ENCODE measurements around the gene MCF2L. TPM values are rescaled to one million over a fixed set of nuclear protein-coding genes. Genes with fewer than 3 reads are reported as not detected.

The MCF2L gene
- total and polyA plus RNA-seq, 10 of the 15 experiments (the other 5 are each of a cell fraction or from before 2014, with no cell fraction given) = 0.06 to 1.1 (median 0.21) TPM; not detected in 2

- Histone ChIP-seq H3K4me1 (ENCODE audit: control insufficient read depth, insufficient read depth, low read length) (no peaks in the 10 kb centered on the region), H3K36me3 (ENCODE audit: control insufficient read depth in 2 of 2, insufficient read depth in 2 of 2, low read length in 1 of 2) (no peaks in the 10 kb centered on the region), H3K4me3 (no peak overlapping the region), H3K9ac (ENCODE audit: control insufficient read depth, insufficient read depth, low read length) (no peak overlapping the region), H4K20me1 (ENCODE audit: control insufficient read depth, insufficient read depth) (no peaks in the 10 kb centered on the region), H3K9me3 (replicated peaks; ENCODE audit: control insufficient read depth, insufficient read depth, low read length) (no peaks in the 10 kb centered on the region), H3K27me3 (replicated peaks in 1 of 2; ENCODE audit: control insufficient read depth in 2 of 2, insufficient read depth in 2 of 2, low read length in 1 of 2) (peaks cover 0 to 2% of the 10 kb centered on the region in 2 experiments; a peak in 2 of 4 replicates), H2AFZ (ENCODE audit: control insufficient read depth, low read depth, low read length) (no peak overlapping the region), H3K27ac (ENCODE audit: control insufficient read depth, insufficient read depth) (no peak overlapping the region), H3K4me2 (ENCODE audit: control insufficient read depth, insufficient read depth) (no peak overlapping the region; the same call in 1 of the 2 replicates), H3K79me2 (ENCODE audit: control insufficient read depth, insufficient read depth, low read length) (no peaks in the 10 kb centered on the region)
- ChIA-PET RAD21 (ENCODE audit: unreplicated experiment) (no interaction called here), SMC1A (ENCODE audit: uncharacterized antibody, unreplicated experiment) (no interaction called here), CTCF (interaction anchor here (0.6 kb wide), 1 partner anchor 191 kb away, joined by 3 read pairs; no protein-coding TSS in a partner anchor), POLR2A (no interaction called here)
- WGBS (ENCODE audit: insufficient coverage, insufficient replicate concordance, low lambda C conversion rate, missing lambda C conversion rate) = 49% methylated on average over 22 of the region's 22 CpGs
- ATAC-seq (no peak), DNase-seq (ENCODE audit: low read depth, low spot score) (no peak), FAIRE-seq (no peak)
- intact Hi-C loops (cut with micrococcal nuclease; ENCODE audit: unreplicated experiment) = no loop called here
- no peak for TF ChIP-seq ZZZ3 (IDR thresholded peaks at IDR 0.05; ENCODE audit: control insufficient read depth, insufficient read length, low read depth)
- TF ChIP-seq ZNF24 (IDR thresholded peaks at IDR 0.05) = no peak
- no peak for TF ChIP-seq CBFB (IDR thresholded peaks at IDR 0.05; ENCODE audit: low read depth)
- TF ChIP-seq RAD21 (IDR thresholded peaks at IDR 0.05; ENCODE audit: insufficient read depth, low read depth, low read length) = no peak
- TF ChIP-seq, protein P1, sequence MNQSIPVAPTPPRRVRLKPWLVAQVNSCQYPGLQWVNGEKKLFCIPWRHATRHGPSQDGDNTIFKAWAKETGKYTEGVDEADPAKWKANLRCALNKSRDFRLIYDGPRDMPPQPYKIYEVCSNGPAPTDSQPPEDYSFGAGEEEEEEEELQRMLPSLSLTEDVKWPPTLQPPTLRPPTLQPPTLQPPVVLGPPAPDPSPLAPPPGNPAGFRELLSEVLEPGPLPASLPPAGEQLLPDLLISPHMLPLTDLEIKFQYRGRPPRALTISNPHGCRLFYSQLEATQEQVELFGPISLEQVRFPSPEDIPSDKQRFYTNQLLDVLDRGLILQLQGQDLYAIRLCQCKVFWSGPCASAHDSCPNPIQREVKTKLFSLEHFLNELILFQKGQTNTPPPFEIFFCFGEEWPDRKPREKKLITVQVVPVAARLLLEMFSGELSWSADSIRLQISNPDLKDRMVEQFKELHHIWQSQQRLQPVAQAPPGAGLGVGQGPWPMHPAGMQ (IDR thresholded peaks at IDR 0.05; ENCODE audit: borderline replicate concordance) = no peak
- no peak for TF ChIP-seq SMC3 (IDR thresholded peaks at IDR 0.05; ENCODE audit: borderline replicate concordance, low read length)
- TF ChIP-seq CTCF (IDR thresholded peaks at IDR 0.05 in 2 of 3, conservative IDR thresholded peaks at IDR 0.05 in 1 of 3; ENCODE audit: control insufficient read depth in 2 of 3, extremely low read depth in 1 of 3, insufficient read depth in 1 of 3, low read depth in 3 of 3, low read length in 3 of 3) = no peak
- no peak for TF ChIP-seq SP1 (IDR thresholded peaks at IDR 0.05; ENCODE audit: low read depth, low read length)
- no peak for TF ChIP-seq NR2C1 (IDR thresholded peaks at IDR 0.05)
- no peak for TF ChIP-seq NBN (IDR thresholded peaks at IDR 0.05)
- TF ChIP-seq, protein P2, sequence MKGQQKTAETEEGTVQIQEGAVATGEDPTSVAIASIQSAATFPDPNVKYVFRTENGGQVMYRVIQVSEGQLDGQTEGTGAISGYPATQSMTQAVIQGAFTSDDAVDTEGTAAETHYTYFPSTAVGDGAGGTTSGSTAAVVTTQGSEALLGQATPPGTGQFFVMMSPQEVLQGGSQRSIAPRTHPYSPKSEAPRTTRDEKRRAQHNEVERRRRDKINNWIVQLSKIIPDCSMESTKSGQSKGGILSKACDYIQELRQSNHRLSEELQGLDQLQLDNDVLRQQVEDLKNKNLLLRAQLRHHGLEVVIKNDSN (IDR thresholded peaks at IDR 0.05; ENCODE audit: borderline replicate concordance, extremely low read length, insufficient read depth, low read depth, low read length) = no peak
- TF ChIP-seq EED (IDR thresholded peaks at IDR 0.05; ENCODE audit: low read depth) = no peak
- BruUV-seq (replicated peaks) = no TSS peak
- in situ Hi-C loops (cut with MboI) = no loop called here
Measured at GRCh38 chr13:112967686-112968379, 1.2 kb upstream of the MCF2L start.
